Choroid plexus epithelial cell (primary cell): ENCODE measurements around the gene NID1.

ENCODE experiments used
- DNase-seq: peaks from one replicate; pipeline ENCODE4 v3.0.0-alpha.2; 2010; ENCODE audit warnings: low read depth
- H3K4me3 ChIP-seq: 2 replicates; pipeline ENCODE4 v1.5.1; 2011; ENCODE audit warnings: low read depth, mild to moderate bottlenecking, control low read depth, low read length, moderate library complexity
- CTCF ChIP-seq: conservative IDR thresholded peaks from 2 replicates; pipeline ENCODE4 v1.5.1; 2011; ENCODE audit warnings: low read depth, mild to moderate bottlenecking, control low read depth, inconsistent platforms, low read length, moderate library complexity

NID1 gene

GRCh38 chr1:235939480-235939775 is 125.5 kb downstream of the NID1 start:
- DNase-seq, result peak; percentile 35
- no peak for TF ChIP-seq CTCF
- H3K4me3 ChIP-seq, result no peak overlapping the region

GRCh38 chr1:235938709-235939479 is 126.0 kb downstream of the NID1 start:
- DNase-seq, result peak; percentile 50
- no peak for TF ChIP-seq CTCF
- H3K4me3 ChIP-seq, result no peak overlapping the region

- no peak for TF ChIP-seq CTCF
Measured at GRCh38 chr1:235937123-235937522, 127.8 kb downstream of the NID1 start.

GRCh38 chr1:235935235-235936225 is 129.4 kb downstream of the NID1 start:
- no peak for DNase-seq
- no peak for TF ChIP-seq CTCF
- no peak overlapping the region for H3K4me3 ChIP-seq

More at GRCh38 chr1:235937123-235937522, 127.8 kb downstream of the NID1 start:
- DNase-seq, result no peak
- H3K4me3 ChIP-seq, result no peak overlapping the region

- DNase-seq, result no peak
- no peak for TF ChIP-seq CTCF
- no peak overlapping the region for H3K4me3 ChIP-seq
Measured at GRCh38 chr1:235933766-235934116, 131.1 kb downstream of the NID1 start.

- no peak for DNase-seq
- H3K4me3 ChIP-seq, result no peak overlapping the region
- TF ChIP-seq CTCF, result no peak
Measured at GRCh38 chr1:235933017-235933765, 131.7 kb downstream of the NID1 start.
